Thymus (tissue), 11 donors: ENCODE data around the gene DLEC1. TPM values are rescaled to one million over a fixed set of nuclear protein-coding genes. Genes with fewer than 3 reads are reported as not detected.

ENCODE experiments used
- DNase-seq, 9 donors: peaks; one replicate each; pipeline ENCODE4 v3.0.0-alpha.2; 2013; ENCODE audit warnings: low spot score in 9 of 9, low read depth in 6 of 9, missing footprints in 1 of 9
- H3K27ac ChIP-seq, 2 donors: one replicate each; pipeline ENCODE4 v1.5.1; 2013; ENCODE audit warnings: control low read depth in 1 of 2, low read depth in 1 of 2, low read length in 1 of 2, mild to moderate bottlenecking in 1 of 2, moderate library complexity in 1 of 2
- H3K27me3 ChIP-seq, 2 donors: one replicate each; pipeline ENCODE4 v1.5.1; 2013; ENCODE audit warnings: low read length in 1 of 2; ENCODE audit not compliant: control insufficient read depth in 2 of 2, insufficient read depth in 1 of 2
- H3K36me3 ChIP-seq, 2 donors: one replicate each; pipeline ENCODE4 v1.5.1; 2013; ENCODE audit warnings: low read length in 1 of 2, mild to moderate bottlenecking in 1 of 2, moderate library complexity in 1 of 2; ENCODE audit not compliant: control insufficient read depth in 2 of 2, insufficient read depth in 2 of 2
- H3K4me1 ChIP-seq, 2 donors: one replicate each; pipeline ENCODE4 v1.5.1; 2013; ENCODE audit warnings: low read length in 2 of 2; ENCODE audit not compliant: control insufficient read depth in 2 of 2, insufficient read depth in 2 of 2
- H3K4me3 ChIP-seq, 2 donors: one replicate each; pipeline ENCODE4 v1.5.1; 2013; ENCODE audit warnings: low read length in 2 of 2, control low read depth in 1 of 2, mild to moderate bottlenecking in 1 of 2
- H3K9me3 ChIP-seq, 2 donors: one replicate each; pipeline ENCODE4 v1.5.1; 2013; ENCODE audit warnings: low read length in 1 of 2, mild to moderate bottlenecking in 1 of 2; ENCODE audit not compliant: control insufficient read depth in 2 of 2, insufficient read depth in 1 of 2
- WGBS: extraction: QIAGEN DNeasy Blood & Tissue Kit; methylation state at CpG from one replicate; pipeline ENCODE4 v1.1.7; 2013; 5-methylcytosine and 5-hydroxymethylcytosine counted together
- polyA plus RNA-seq: library from polyadenylated mRNA; stranded (reverse); fragments of 200-250 nt; gene quantifications from one replicate; pipeline ENCODE4 v1.2.3, GENCODE V29; 2013
- total RNA-seq: library from RNA; stranded (reverse); fragments of 120-200 nt; gene quantifications from one replicate; pipeline ENCODE4 v1.2.4, GENCODE V29; 2013
- donor health status: healthy.

DLEC1 gene
- total and polyA plus RNA-seq, 2 donors: 0.09 to 0.52 TPM

- Histone ChIP-seq H3K36me3 (peaks cover 3 to 5% of the 10 kb centered on the region in 2 donors), H3K4me3 (no peak overlapping the region), H3K4me1 (no peaks in the 10 kb centered on the region), H3K9me3 (peaks cover 0 to 1% of the 10 kb centered on the region in 2 donors), H3K27ac (no peak overlapping the region), H3K27me3 (no peaks in the 10 kb centered on the region)
- 90% methylated on average over 13 of the region's 13 CpGs for WGBS
- no peak for DNase-seq
Measured at GRCh38 chr3:38114052-38114874, 75.3 kb downstream of the DLEC1 start.

GRCh38 chr3:38114875-38115644 lies 76.1 kb downstream of the DLEC1 start:
- no peak for DNase-seq
- peaks cover 6 to 7% of the 10 kb centered on the region in 2 donors for H3K36me3 ChIP-seq
- WGBS: 69% methylated on average over 13 of the region's 13 CpGs
- H3K4me1 ChIP-seq: no peaks in the 10 kb centered on the region
- H3K4me3 ChIP-seq: no peak overlapping the region
- H3K27ac ChIP-seq: no peak overlapping the region
- peaks cover 0 to 1% of the 10 kb centered on the region in 2 donors for H3K9me3 ChIP-seq
- no peaks in the 10 kb centered on the region for H3K27me3 ChIP-seq

- WGBS: 65% methylated on average over 9 of the region's 9 CpGs
- H3K4me3 ChIP-seq: no peak overlapping the region
- no peak overlapping the region for H3K27ac ChIP-seq
- no peak for DNase-seq
- H3K9me3 ChIP-seq: peaks cover 0 to 1% of the 10 kb centered on the region in 2 donors
- H3K4me1 ChIP-seq: no peaks in the 10 kb centered on the region
- H3K36me3 ChIP-seq: peaks cover 14% of the 10 kb centered on the region in 2 donors
- no peaks in the 10 kb centered on the region for H3K27me3 ChIP-seq
Measured at GRCh38 chr3:38115645-38116427, 76.8 kb downstream of the DLEC1 start.

GRCh38 chr3:38116471-38117162 lies 77.6 kb downstream of the DLEC1 start:
- DNase-seq: no peak
- peaks cover 21% of the 10 kb centered on the region in 2 donors for H3K36me3 ChIP-seq
- H3K4me3 ChIP-seq: no peak overlapping the region
- H3K4me1 ChIP-seq: no peaks in the 10 kb centered on the region
- H3K27ac ChIP-seq: no peak overlapping the region
- H3K27me3 ChIP-seq: no peaks in the 10 kb centered on the region
- WGBS: 97% methylated on average over 12 of the region's 12 CpGs
- peaks cover 0 to 1% of the 10 kb centered on the region in 2 donors for H3K9me3 ChIP-seq

GRCh38 chr3:38117163-38117716 lies 78.2 kb downstream of the DLEC1 start:
- Histone ChIP-seq H3K4me1 (no peaks in the 10 kb centered on the region), H3K36me3 (peaks cover 27 to 28% of the 10 kb centered on the region in 2 donors), H3K27me3 (no peaks in the 10 kb centered on the region), H3K27ac (no peak overlapping the region), H3K4me3 (no peak overlapping the region), H3K9me3 (peaks cover 0 to 1% of the 10 kb centered on the region in 2 donors)
- no peak for DNase-seq
- 97% methylated on average over 10 of the region's 10 CpGs for WGBS

- H3K9me3 ChIP-seq: peaks cover 0 to 1% of the 10 kb centered on the region in 2 donors
- H3K4me3 ChIP-seq: no peak overlapping the region
- H3K27ac ChIP-seq: no peak overlapping the region
- no peaks in the 10 kb centered on the region for H3K4me1 ChIP-seq
- DNase-seq: peak in 7 of 9 donors; percentile 45 to 83 (median 65)
- H3K36me3 ChIP-seq: peaks cover 34% of the 10 kb centered on the region in 2 donors
- H3K27me3 ChIP-seq: no peaks in the 10 kb centered on the region
- 76% methylated on average over 11 of the region's 11 CpGs for WGBS
Measured at GRCh38 chr3:38117748-38118420, 78.9 kb downstream of the DLEC1 start.

GRCh38 chr3:38118421-38119247 lies 79.6 kb downstream of the DLEC1 start:
- peaks cover 39 to 41% of the 10 kb centered on the region in 2 donors for H3K36me3 ChIP-seq
- no peak overlapping the region for H3K4me3 ChIP-seq
- H3K27ac ChIP-seq: no peak overlapping the region
- H3K9me3 ChIP-seq: peaks cover 0 to 1% of the 10 kb centered on the region in 2 donors
- no peak for DNase-seq
- H3K27me3 ChIP-seq: no peaks in the 10 kb centered on the region
- no peaks in the 10 kb centered on the region for H3K4me1 ChIP-seq
- WGBS: 97% methylated on average over 13 of the region's 13 CpGs
